Mammary microvascular endothelial cell (primary cell): Measurements from ENCODE around the gene ST3GAL3. TPM values are rescaled to one million over a fixed set of nuclear protein-coding genes. Genes with fewer than 3 reads are reported as not detected.

Experiments
- total RNA-seq: library from RNA; depleted of rRNA; stranded (reverse); fragments of >200 nt; gene quantifications from 2 replicates; pipeline ENCODE4 v1.2.3, GENCODE V29; 2015

Gene ST3GAL3
- 8.5 and 10.9 TPM in 2 replicates for total RNA-seq

DNA sequence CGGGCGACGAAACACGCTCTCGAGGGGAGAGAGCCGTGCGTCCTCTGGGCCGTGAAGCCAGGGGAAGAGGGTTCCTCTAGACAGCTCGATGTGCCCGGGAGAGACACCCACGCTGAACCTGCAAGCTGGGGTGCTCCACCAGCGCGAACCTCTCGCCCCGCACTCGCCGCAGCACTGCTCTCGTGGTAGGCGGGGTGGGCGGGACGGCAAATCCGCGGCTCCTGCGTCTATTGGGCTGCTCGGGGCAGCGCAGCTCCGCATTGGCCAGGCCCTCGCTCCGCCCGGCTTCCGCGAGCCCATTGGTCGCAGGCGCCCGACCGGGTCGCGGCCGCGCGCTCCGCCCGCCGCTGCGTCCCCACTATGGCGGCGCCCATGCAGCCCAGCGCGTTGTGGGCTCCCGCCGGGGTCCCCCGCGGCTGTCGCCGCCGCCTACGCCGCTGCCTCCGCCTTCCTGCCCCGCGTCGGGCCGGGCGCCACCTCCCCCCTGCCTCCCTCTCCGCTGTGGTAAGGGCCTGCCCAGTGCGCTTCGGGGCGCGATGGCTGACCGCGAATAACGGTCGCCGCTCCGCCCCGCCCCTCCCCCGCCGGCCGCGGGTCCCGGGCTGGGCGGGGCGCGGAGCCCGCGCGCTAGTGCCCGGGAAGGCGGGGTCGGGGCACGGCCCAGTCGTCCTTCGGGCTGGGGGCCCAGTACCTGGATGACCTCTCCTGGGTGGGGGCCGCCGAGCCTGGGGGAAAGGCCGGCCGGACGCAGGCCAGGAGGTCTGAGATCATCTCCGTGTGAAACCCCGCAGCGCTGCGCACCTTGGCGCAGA, at the start of gene ST3GAL3:
ST3GAL3 (plus strand) TSS at position 347 of the 812 bp plus-strand sequence. CDS start 28,727 bp downstream, outside the sequence.

DNA sequence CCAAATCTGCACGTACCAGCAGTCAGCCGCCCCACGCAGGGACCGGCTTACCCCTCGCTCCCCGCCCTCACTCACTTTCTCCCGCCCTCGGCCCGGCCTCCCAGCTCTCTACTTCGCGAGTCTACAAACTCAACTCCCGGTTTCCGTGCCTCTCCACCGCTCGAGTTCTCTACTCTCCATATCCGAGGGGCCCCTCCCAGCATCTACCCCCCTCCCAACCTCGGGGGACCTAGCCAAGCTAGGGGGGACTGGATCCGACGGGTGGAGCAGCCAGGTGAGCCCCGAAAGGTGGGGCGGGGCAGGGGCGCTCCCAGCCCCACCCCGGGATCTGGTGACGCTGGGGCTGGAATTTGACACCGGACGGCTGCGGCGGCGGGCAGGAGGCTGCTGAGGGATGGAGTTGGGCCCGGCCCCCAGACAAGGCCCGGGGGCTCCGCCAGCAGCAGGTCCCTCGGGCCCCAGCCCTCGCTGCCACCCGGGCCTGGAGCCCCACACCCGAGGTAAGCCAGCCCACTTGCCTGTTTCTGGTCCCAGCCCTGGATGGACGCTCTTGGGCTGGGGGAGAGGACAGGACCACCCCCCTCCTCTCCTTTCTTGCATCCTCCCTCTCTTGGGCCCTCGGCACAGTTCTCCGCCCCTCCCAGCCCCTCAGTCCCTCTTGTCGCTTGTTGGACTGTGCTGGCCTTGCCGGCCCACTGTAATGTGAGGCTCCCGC, 226.2 kb downstream of the ST3GAL3 start, which contains the start of gene ARTN:
ARTN (plus strand) TSS at position 416 of the 715 bp plus-strand sequence. CDS start 1,856 bp downstream, outside the sequence.

GRCh38 chr1:43946236-43947060, 239.1 kb downstream of the ST3GAL3 start, which contains the start of gene IPO13:
Gene IPO13 (plus strand): TSS chr1:43946950. CDS start chr1:43947601, 651 bp downstream.

GRCh38 chr1:43969746-43970466, 262.6 kb downstream of the ST3GAL3 start, which contains the start of gene DPH2:
Gene DPH2 (plus strand): TSS chr1:43970010. CDS start chr1:43970176, 166 bp downstream.

GRCh38 chr1:43974443-43975248, 267.3 kb downstream of the ST3GAL3 start, which contains the start of gene ATP6V0B:
Gene ATP6V0B (plus strand): TSS chr1:43974960. CDS start chr1:43975041, 81 bp downstream.

GRCh38 chr1:43978551-43979260, 271.4 kb downstream of the ST3GAL3 start, which contains the start of gene B4GALT2:
Gene B4GALT2 (plus strand): TSS chr1:43979210. CDS start chr1:43981161, 1,951 bp downstream.

Other genes starting within 250 kb of the ST3GAL3 start
- 97.1 and 109 TPM in 2 replicates for gene PTPRF, start 176.7 kb upstream of the ST3GAL3 start, total RNA-seq
- 20.4 and 21.2 TPM in 2 replicates for gene KDM4A, start 57.4 kb upstream of the ST3GAL3 start, total RNA-seq
- gene ARTN, start 226.3 kb downstream of the ST3GAL3 start, total RNA-seq: 0.05 TPM in 1 of 2 replicates, not detected in the other
- 15.9 and 18.8 TPM in 2 replicates for gene IPO13, start 239.4 kb downstream of the ST3GAL3 start, total RNA-seq